Epithelial cell of proximal tubule (primary cell): ENCODE measurements around the gene HBQ1. TPM values are rescaled to one million over a fixed set of nuclear protein-coding genes. Genes with fewer than 3 reads are reported as not detected.
"Not testable (repeated sequence)": the region's sequence is repeated elsewhere in the genome, so short reads cannot be mapped to it uniquely, and the experiment has no call there.

ENCODE experiments used
- DNase-seq: peaks from one replicate; pipeline ENCODE4 v3.0.0-alpha.2; 2011; ENCODE audit warnings: low read depth
- H3K4me3 ChIP-seq: 2 replicates; pipeline ENCODE4 v1.5.1; 2011; ENCODE audit warnings: low read depth, mild to moderate bottlenecking, low read length
- total RNA-seq: library from RNA; depleted of rRNA; stranded (reverse); fragments of >200 nt; gene quantifications from 2 replicates; pipeline ENCODE4 v1.2.3, GENCODE V29; 2015
- TF ChIP-seq, protein P1 (sequence below): conservative IDR thresholded peaks from 2 replicates; pipeline ENCODE4 v1.5.1; 2012; ENCODE audit warnings: low read depth, mild to moderate bottlenecking, low read length

The HBQ1 gene
- total RNA-seq, 1 donor from 2014 or later, result 12.1 TPM

- TF ChIP-seq, protein P1, sequence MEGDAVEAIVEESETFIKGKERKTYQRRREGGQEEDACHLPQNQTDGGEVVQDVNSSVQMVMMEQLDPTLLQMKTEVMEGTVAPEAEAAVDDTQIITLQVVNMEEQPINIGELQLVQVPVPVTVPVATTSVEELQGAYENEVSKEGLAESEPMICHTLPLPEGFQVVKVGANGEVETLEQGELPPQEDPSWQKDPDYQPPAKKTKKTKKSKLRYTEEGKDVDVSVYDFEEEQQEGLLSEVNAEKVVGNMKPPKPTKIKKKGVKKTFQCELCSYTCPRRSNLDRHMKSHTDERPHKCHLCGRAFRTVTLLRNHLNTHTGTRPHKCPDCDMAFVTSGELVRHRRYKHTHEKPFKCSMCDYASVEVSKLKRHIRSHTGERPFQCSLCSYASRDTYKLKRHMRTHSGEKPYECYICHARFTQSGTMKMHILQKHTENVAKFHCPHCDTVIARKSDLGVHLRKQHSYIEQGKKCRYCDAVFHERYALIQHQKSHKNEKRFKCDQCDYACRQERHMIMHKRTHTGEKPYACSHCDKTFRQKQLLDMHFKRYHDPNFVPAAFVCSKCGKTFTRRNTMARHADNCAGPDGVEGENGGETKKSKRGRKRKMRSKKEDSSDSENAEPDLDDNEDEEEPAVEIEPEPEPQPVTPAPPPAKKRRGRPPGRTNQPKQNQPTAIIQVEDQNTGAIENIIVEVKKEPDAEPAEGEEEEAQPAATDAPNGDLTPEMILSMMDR, result no peak
Measured at GRCh38 chr16:160691-161190, 19.5 kb upstream of the HBQ1 start.

DNA sequence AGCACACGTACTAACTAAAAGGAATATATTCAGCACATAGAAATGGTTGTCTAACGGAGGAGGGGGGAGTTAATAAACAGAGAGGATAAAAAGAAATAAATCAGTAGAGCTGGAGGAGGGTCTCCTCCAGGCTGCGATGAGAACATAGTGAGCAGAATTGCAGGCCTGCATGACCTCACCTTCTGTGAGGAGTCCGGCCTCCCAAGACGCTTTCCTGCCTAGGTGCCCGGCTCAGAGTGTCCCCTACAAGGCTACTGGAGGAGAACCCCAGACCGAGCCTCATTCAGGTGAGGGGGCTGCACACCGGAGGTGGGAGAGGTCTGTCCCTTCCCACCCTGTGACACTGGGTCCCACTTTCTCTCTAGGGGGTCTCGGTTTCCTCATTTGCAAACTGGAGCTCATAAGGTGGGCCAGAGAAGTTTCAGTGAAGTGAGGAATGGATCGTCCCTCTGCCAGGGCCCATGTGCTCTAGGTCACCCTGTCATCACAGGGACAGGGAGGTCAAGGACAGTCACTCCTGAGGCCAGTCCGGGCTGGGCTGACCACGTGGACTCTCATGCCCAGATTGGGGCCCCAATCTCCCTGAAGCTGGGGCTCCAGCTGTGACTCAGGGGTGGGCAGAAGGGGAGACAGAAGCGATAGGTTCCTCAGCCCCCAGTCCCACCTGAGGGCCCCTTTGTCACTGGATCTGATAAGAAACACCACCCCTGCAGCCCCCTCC is 17.8 kb upstream of the HBQ1 start:
- DNase-seq, result no peak
- TF ChIP-seq, protein P1, result no peak
- no peak overlapping the region for H3K4me3 ChIP-seq

More at GRCh38 chr16:160691-161190, 19.5 kb upstream of the HBQ1 start:
- DNase-seq, result no peak
- H3K4me3 ChIP-seq, result no peak overlapping the region

GRCh38 chr16:163139-163538 is 17.1 kb upstream of the HBQ1 start:
- DNase-seq, H3K4me3 ChIP-seq: not testable (repeated sequence)

- DNase-seq, H3K4me3 ChIP-seq: not testable (repeated sequence)
Measured at GRCh38 chr16:163696-164095, 16.6 kb upstream of the HBQ1 start.

GRCh38 chr16:164134-164823 is 16.0 kb upstream of the HBQ1 start:
- DNase-seq, H3K4me3 ChIP-seq: not testable (repeated sequence)

- DNase-seq, result no peak
- H3K4me3 ChIP-seq, result peak overlapping the region; percentile 6
- TF ChIP-seq, protein P1, result no peak
Measured at GRCh38 chr16:164827-165538, 15.3 kb upstream of the HBQ1 start.

GRCh38 chr16:165539-166374 is 14.5 kb upstream of the HBQ1 start, which contains the start of gene HBM:
Gene HBM, plus strand, starts transcription at chr16:165978. Its CDS starts 20 bp downstream, at chr16:165998.
- TF ChIP-seq, protein P1, result no peak
- peak within 1 kb of the TSS; percentile 6 for H3K4me3 ChIP-seq
- DNase-seq, result no peak
